Ishikawa (cell line): ENCODE results near the gene EFHB.

Experiments
- CEBPB ChIP-seq: IDR thresholded peaks from 2 replicates; pipeline ENCODE4 v1.6.1; 2012
- EP300 ChIP-seq: IDR thresholded peaks from 2 replicates; pipeline ENCODE4 v1.6.1; 2012; ENCODE audit warnings: borderline replicate concordance
- MAX ChIP-seq: IDR thresholded peaks from 2 replicates; pipeline ENCODE4 v1.6.1; 2012
- NFIC ChIP-seq: IDR thresholded peaks from 2 replicates; pipeline ENCODE4 v1.6.1; 2012
- RAD21 ChIP-seq: IDR thresholded peaks from 2 replicates; pipeline ENCODE4 v1.6.1; 2012; ENCODE audit warnings: low read depth
- REST ChIP-seq: IDR thresholded peaks from 2 replicates; pipeline ENCODE4 v1.6.1; 2012; ENCODE audit warnings: low read depth, mild to moderate bottlenecking
- TAF1 ChIP-seq: IDR thresholded peaks from 2 replicates; pipeline ENCODE4 v1.6.1; 2012; ENCODE audit warnings: low read depth, mild to moderate bottlenecking
- TCF12 ChIP-seq: IDR thresholded peaks from 2 replicates; pipeline ENCODE4 v1.6.1; 2012; ENCODE audit warnings: low read depth
- TEAD4 ChIP-seq: IDR thresholded peaks from 2 replicates; pipeline ENCODE4 v1.6.1; 2012
- USF1 ChIP-seq: IDR thresholded peaks from 2 replicates; pipeline ENCODE4 v1.6.1; 2012
- YY1 ChIP-seq: IDR thresholded peaks from 2 replicates; pipeline ENCODE4 v1.6.1; 2012; ENCODE audit warnings: low read depth

- TF ChIP-seq CEBPB (no peak), RAD21 (no peak), USF1 (no peak), TCF12 (no peak), EP300 (no peak), YY1 (no peak), MAX (no peak), NFIC (no peak), TEAD4 (no peak), REST (no peak), TAF1 (no peak)
Observed at GRCh38 chr3:19907523-19907922, 26.5 kb downstream of the EFHB start.
